ENCODE measurements around the gene PKP2. TPM values are rescaled to one million over a fixed set of nuclear protein-coding genes. Genes with fewer than 3 reads are reported as not detected.

Gene PKP2
- total and polyA plus RNA-seq, 2 of the 8 experiments (the other 6 are each of a cell fraction or from before 2014, with no cell fraction given) = 9.6 to 44.8 TPM

DNA sequence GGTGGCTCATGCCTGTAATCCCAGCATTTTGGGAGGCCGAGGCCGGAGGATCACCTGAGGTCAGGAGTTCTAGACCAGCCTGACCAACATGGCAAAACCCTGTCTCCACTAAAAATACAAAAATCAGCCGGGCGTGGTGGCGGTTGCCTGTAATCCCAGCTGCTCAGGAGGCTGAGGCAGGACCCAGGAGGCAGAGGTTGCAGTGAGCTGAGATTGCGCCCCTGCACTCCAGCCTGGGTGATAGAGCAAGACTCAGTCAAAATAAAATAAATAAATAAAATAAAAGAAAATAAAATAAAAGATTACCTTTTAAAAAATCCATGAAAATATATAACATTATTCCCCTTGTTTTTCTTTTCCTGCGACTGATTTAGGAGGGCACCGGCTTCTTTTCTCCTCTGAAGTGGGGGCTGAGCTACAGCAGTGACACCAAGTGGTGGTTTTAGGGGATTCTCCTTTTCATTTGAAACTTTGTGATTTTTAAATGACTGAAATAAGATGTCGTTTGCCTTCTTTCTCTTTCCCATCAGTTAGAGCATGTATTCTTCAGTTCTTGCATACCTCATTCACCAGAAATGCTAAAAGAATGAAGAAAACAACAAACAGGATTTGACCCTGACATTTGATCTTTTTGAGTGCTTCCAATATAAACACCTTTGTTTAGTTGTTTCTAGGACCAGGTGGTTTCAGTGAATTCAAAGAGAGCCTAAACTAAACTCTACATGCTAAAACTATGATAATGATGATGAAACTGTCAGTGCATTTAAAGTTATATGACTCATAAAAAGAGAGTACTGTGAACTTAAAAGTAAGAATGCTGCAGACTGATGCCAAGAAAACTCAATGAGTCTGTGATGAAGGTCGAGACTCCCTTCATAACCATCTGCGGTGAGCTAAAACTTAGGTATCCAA, 22.6 kb upstream of the PKP2 start:
- ChIA-PET CTCF (ENCODE audit: partially characterized antibody) (interaction anchor here (0.6 to 7.1 kb wide), 20 partner anchors 9 to 1060 kb away, joined by 3 to 54 read pairs (median 3); partner anchors contain the start of gene YARS2), POLR2A (ENCODE audit: partially characterized antibody) (interaction anchor here (0.7 to 1.7 kb wide), 2 partner anchors 149 to 164 kb away, joined by 4 to 9 read pairs; partner anchors contain the start of gene YARS2)
- H3K14ac ChIP-seq (ENCODE audit: insufficient read length) = no peak overlapping the region
- no peak overlapping the region for H4K5ac ChIP-seq (ENCODE audit: insufficient read length, low read depth, low read length)
- no peaks in the 10 kb centered on the region for H3K9me3 ChIP-seq (ENCODE audit: insufficient read depth in 2 of 2, low read depth in 1 of 2, low read length in 1 of 2)
- H2BK12ac ChIP-seq (ENCODE audit: low read depth, low read length) = no peak overlapping the region
- H3K23ac ChIP-seq (ENCODE audit: insufficient read length) = no peak overlapping the region
- no peaks in the 10 kb centered on the region for H3K36me3 ChIP-seq (ENCODE audit: control insufficient read depth in 2 of 4, insufficient read depth in 4 of 4, low read length in 3 of 4)
- TF ChIP-seq RAD21 (IDR thresholded peaks at IDR 0.05 in 1 of 2, conservative IDR thresholded peaks at IDR 0.05 in 1 of 2; ENCODE audit: low read depth in 2 of 2, low read length in 2 of 2) (peak; percentile 85 to 87), ZNF274 (IDR thresholded peaks at IDR 0.05; ENCODE audit: borderline replicate concordance, extremely low read depth, low read length) (no peak), SP4 (IDR thresholded peaks at IDR 0.05; ENCODE audit: low read length) (no peak), ASH2L (IDR thresholded peaks at IDR 0.05; ENCODE audit: low read length) (no peak), CEBPB (IDR thresholded peaks at IDR 0.05; ENCODE audit: low read depth, low read length) (no peak), KDM4A (IDR thresholded peaks at IDR 0.05; ENCODE audit: low read depth, low read length, severe bottlenecking) (no peak), TAF1 (IDR thresholded peaks at IDR 0.05; ENCODE audit: low read depth, low read length) (no peak)
- TF ChIP-seq, protein P1, sequence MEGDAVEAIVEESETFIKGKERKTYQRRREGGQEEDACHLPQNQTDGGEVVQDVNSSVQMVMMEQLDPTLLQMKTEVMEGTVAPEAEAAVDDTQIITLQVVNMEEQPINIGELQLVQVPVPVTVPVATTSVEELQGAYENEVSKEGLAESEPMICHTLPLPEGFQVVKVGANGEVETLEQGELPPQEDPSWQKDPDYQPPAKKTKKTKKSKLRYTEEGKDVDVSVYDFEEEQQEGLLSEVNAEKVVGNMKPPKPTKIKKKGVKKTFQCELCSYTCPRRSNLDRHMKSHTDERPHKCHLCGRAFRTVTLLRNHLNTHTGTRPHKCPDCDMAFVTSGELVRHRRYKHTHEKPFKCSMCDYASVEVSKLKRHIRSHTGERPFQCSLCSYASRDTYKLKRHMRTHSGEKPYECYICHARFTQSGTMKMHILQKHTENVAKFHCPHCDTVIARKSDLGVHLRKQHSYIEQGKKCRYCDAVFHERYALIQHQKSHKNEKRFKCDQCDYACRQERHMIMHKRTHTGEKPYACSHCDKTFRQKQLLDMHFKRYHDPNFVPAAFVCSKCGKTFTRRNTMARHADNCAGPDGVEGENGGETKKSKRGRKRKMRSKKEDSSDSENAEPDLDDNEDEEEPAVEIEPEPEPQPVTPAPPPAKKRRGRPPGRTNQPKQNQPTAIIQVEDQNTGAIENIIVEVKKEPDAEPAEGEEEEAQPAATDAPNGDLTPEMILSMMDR (IDR thresholded peaks at IDR 0.05; ENCODE audit: control extremely low read depth in 1 of 3, insufficient read depth in 1 of 3, low read depth in 1 of 3, low read length in 3 of 3) = peak; percentile 7 to 65 (median 55)
- H4K91ac ChIP-seq (replicated peaks; ENCODE audit: insufficient read length, low read length) = no peak overlapping the region
- H3K27ac ChIP-seq (ENCODE audit: low read depth, low read length) = no peak overlapping the region
- H4K20me1 ChIP-seq (replicated peaks in 1 of 2; ENCODE audit: control insufficient read depth in 1 of 2, insufficient read depth in 2 of 2, low read length in 2 of 2) = no peaks in the 10 kb centered on the region
- H3K56ac ChIP-seq (replicated peaks; ENCODE audit: insufficient read length, low read depth, low read length) = no peak overlapping the region
- H3K4me1 ChIP-seq (replicated peaks in 1 of 4; ENCODE audit: control insufficient read depth in 3 of 4, insufficient read depth in 4 of 4, low read length in 3 of 4) = no peaks in the 10 kb centered on the region
- no peak for DNase-seq (ENCODE audit: low read depth in 1 of 2, low spot score in 2 of 2)
- no peak overlapping the region for H2BK120ac ChIP-seq (replicated peaks; ENCODE audit: low read depth, low read length)
- H2BK5ac ChIP-seq (ENCODE audit: low read depth, low read length) = no peak overlapping the region
- no peaks in the 10 kb centered on the region for H3K79me1 ChIP-seq (ENCODE audit: low read depth, low read length)
- no peaks in the 10 kb centered on the region for H3K23me2 ChIP-seq (ENCODE audit: low read depth, low read length)
- H3K79me2 ChIP-seq (ENCODE audit: control insufficient read depth in 1 of 2, insufficient read depth in 2 of 2, low read length in 2 of 2) = no peaks in the 10 kb centered on the region
- no peaks in the 10 kb centered on the region for H3K27me3 ChIP-seq (replicated peaks in 1 of 4; ENCODE audit: control insufficient read depth in 3 of 4, extremely low read depth in 1 of 4, insufficient read depth in 3 of 4, low read length in 3 of 4)
- no peak overlapping the region for H3K4me2 ChIP-seq (ENCODE audit: insufficient read depth in 1 of 2, low read depth in 2 of 2, low read length in 2 of 2)
- WGBS, 2 experiments (ENCODE audit: extremely low coverage in 1 of 2, insufficient coverage in 1 of 2, insufficient read length in 1 of 2, insufficient replicate concordance in 2 of 2, low coverage in 1 of 2, low lambda C conversion rate in 2 of 2, missing lambda C conversion rate in 1 of 2) = 69% methylated on average over 11 of the region's 11 CpGs; no CpG with 5 or more reads in 1 of the 2 experiments
- no peak overlapping the region for H4K8ac ChIP-seq (ENCODE audit: extremely low read depth, insufficient read depth, low read length)
- no peak overlapping the region for H2BK15ac ChIP-seq (ENCODE audit: low read length)
- H3K4me3 ChIP-seq (ENCODE audit: extremely low read depth in 1 of 4, insufficient read depth in 2 of 4, low read depth in 3 of 4, low read length in 4 of 4) = no peak overlapping the region
- peak overlapping the region; percentile 93; the same call in 1 of the 2 replicates for H2AFZ ChIP-seq (ENCODE audit: low read length)
- no peak overlapping the region for H3K18ac ChIP-seq (ENCODE audit: extremely low read depth, low read length)
- no peak overlapping the region for H3K4ac ChIP-seq (replicated peaks; ENCODE audit: insufficient read length, low read depth, low read length)
- no peak overlapping the region for H3K9ac ChIP-seq (replicated peaks in 1 of 4; ENCODE audit: extremely low read depth in 1 of 4, low read depth in 3 of 4, low read length in 3 of 4)
- H2BK20ac ChIP-seq (ENCODE audit: low read length) = no peak overlapping the region
- FAIRE-seq = peak; percentile 58
- H2AK5ac ChIP-seq (ENCODE audit: low read depth, low read length) = no peak overlapping the region
